ENCODE results near the gene PREX1.

PREX1 gene

GRCh38 chr20:48625136-48625900, 202.5 kb downstream of the PREX1 start:
- TF ChIP-seq CTCF (IDR thresholded peaks at IDR 0.05; ENCODE audit: control insufficient read depth, extremely low read depth, insufficient read depth): no peak
- no peak overlapping the region for H3K4me3 ChIP-seq (ENCODE audit: low read depth, low read length)
- no peak for DNase-seq (ENCODE audit: low read depth)

GRCh38 chr20:48624315-48625020, 203.3 kb downstream of the PREX1 start:
- no peak for DNase-seq (ENCODE audit: low read depth)
- H3K4me3 ChIP-seq (ENCODE audit: low read depth, low read length): no peak overlapping the region
- no peak for TF ChIP-seq CTCF (IDR thresholded peaks at IDR 0.05; ENCODE audit: control insufficient read depth, extremely low read depth, insufficient read depth)

- H3K4me3 ChIP-seq (ENCODE audit: low read depth, low read length): no peak overlapping the region
- TF ChIP-seq CTCF (IDR thresholded peaks at IDR 0.05; ENCODE audit: control insufficient read depth, extremely low read depth, insufficient read depth): no peak
- DNase-seq (ENCODE audit: low read depth): no peak
These were observed 203.9 kb downstream of the PREX1 start for GRCh38 chr20:48623906-48624265.

- TF ChIP-seq CTCF (IDR thresholded peaks at IDR 0.05; ENCODE audit: control insufficient read depth, extremely low read depth, insufficient read depth): no peak
- no peak for DNase-seq (ENCODE audit: low read depth)
- no peak overlapping the region for H3K4me3 ChIP-seq (ENCODE audit: low read depth, low read length)
These were observed 204.5 kb downstream of the PREX1 start for GRCh38 chr20:48623176-48623905.

DNA sequence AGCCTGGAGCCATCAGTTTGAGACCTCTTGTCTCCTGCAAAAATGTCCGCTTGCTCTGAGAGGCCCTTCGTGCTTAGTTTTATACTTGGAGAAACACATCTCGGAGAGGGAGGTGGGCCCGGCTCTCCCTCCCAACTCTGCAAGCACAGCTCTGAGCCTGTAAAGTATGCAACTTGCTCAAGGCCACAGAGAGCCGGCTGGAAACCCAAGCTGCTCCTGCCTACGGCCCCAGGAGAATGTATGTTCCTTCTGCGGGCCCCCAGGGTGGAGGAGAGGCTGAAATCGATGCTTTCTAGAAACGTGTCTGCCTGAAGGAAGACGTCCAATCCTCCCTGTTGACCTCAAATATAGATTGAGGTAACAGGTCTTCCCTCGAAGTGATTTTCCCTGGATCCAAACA, 205.4 kb downstream of the PREX1 start:
- H3K4me3 ChIP-seq (ENCODE audit: low read depth, low read length): no peak overlapping the region
- TF ChIP-seq CTCF (IDR thresholded peaks at IDR 0.05; ENCODE audit: control insufficient read depth, extremely low read depth, insufficient read depth): no peak
- no peak for DNase-seq (ENCODE audit: low read depth)

DNA sequence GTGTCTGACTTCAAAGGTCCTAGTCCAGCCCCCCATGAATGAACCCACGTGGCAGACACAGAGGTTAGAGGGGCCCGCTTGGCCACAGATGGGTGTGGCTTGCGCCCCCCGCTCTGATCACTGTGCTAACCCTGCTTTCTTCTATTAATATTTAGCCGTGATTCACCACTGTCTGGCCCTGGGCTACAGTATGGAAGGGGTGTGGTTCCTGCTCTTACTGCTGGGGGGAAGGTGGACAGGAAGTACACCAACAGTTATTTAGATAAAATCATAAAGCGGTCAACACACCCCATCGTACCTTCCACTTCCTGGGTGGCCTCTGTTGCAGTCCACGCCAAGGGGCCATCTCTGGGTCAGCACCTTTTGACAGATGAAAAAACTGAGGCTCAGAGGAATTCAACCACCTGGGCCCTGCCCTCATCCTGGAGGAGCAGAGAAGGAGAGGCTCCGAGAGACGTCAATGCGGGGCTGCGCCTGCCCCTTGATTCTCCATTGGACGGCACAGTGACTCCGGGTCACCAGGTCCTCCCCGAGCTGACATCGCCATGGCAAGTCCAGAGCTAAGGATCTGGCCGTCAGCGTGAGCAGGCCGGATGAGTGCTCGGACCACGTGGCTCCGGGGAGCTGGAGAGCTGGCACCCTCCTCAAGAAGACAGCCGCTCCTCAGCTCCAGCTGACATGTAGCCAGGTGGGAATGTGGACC, 206.3 kb downstream of the PREX1 start:
- no peak for TF ChIP-seq CTCF (IDR thresholded peaks at IDR 0.05; ENCODE audit: control insufficient read depth, extremely low read depth, insufficient read depth)
- H3K4me3 ChIP-seq (ENCODE audit: low read depth, low read length): no peak overlapping the region
- DNase-seq (ENCODE audit: low read depth): no peak

Measured in LNCaP clone FGC (cell line).